Anterior cingulate cortex (tissue), 58 donors: ENCODE results near the gene DLD.
A peak's percentile ranks its signal among the peaks of the same experiment; 100 is the strongest.
"Not testable (repeated sequence)": the region's sequence is repeated elsewhere in the genome, so short reads cannot be mapped to it uniquely, and the experiment has no call there.

Experiments
- DNase-seq, 58 donors: peaks; one replicate each; lab custom pipeline; 2025; lab: John Stamatoyannopoulos, UW

Gene DLD

DNA sequence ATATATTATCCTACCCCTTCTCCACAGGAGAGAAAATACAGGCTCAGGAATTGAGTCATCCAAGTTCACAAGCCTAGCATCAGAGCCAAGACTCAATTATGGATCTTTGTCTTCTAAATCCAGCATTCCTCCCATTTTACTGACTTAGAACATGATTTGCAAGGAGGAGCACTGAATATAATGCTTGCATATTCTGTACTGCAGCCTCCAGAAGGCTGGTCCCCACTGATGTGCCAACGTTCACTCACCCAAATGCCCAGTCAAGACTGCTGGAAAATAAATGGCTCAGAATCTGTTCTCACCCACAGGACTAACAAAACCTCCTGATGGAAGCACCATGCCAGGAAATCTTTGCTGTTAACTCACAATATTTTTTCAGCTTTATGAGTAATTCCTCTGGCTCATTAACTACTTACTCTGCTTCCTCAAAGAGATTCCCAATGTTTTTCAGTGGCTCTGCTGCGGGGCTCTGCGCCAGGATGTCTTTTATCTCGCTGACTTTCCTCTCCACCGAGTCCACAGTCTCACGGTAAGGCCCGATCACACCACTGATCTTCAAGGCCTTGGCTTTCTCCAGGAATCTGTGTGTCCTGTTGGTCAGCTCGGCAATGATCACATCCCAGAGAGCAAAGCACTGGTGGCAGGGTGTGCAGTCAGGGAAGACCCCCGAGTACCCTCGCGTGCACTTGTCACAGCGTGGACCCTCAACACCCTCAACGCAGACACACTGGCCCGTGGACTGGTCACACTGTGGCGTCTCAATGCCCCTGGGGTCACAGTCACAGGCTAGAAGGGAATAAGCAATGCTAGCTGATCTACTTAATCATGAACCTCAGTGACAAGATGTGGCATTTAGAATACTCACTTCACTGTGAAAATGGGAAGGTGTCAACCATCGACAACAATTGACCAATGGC, 48.8 kb downstream of the DLD start:
- peak in 17 of 58 donors; percentile 5 to 82 (median 40) for DNase-seq

DNA sequence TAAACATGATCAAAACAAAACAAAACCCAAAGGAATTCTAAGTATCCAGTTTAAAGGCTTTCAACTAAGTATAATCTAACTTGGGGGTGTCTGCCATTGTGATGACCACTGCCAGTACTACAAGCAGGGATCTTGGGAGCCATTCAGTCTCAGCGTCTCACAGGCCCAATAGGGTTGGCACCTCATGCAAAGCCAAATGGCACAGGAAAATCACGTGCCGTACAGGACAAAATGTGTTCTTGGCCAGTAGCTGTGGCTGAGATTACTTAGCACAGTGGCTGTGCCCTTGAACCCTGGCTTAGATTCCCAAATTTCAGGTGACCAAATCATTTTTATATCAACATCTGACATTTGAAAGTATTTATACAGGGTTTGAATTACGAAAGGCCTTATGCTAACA, 50.0 kb downstream of the DLD start:
- DNase-seq, result no peak

GRCh38 chr7:107943018-107943417, 52.0 kb downstream of the DLD start:
- no peak for DNase-seq

DNA sequence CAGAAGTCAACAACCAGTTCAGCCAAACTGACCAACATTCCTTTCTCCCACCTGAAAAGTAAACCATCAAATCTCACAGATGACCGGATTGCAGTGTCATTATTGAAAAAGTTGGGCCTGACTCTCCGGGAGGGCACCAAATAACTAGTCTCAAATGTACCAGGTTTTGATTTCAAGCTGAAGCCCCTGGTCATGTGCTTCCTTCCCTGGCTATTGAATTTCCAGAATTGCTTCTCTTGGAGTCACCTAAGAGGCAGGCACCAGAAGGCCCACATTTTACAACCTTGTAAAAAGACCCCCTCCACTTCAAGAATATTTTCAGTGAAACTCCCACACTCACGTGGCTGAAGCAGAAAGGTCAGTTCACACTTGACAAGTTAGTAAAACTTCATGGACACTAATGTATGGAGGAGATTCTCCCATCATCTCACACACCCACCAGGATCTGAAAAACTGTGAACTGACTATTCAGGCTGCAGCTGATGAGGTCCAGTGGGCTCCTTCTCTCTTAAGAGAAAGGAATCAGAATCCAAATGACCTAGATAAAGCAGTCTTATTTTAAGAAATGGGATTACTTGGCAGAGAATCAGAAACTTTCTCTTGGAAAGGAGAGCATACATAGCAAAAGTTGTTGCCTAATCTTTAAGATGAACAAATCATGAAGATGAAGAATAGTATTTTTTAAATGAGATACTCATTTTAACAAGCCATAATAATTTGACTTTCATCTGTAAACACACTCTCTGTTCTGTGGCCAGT, 53.6 kb downstream of the DLD start:
- DNase-seq, result no peak

DNA sequence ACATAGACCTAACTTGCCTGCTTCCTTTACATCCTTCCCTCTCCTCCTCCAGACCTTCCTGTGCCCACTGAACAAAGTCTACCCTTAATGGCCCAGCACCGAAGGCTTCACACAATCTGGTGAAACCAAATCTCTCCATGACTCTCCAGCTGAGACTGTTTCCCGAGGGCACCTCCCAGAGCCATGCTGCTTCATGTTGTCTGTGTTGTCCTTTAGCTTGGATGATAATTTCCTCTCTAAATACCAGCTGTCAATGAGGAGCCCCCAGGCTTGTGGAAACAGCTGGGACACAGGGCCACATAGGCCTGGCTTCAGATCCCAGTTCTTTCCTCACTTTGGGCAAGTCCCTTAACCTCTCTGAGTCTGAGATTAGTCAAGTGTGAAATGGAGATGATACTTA, 54.3 kb downstream of the DLD start:
- DNase-seq, result no peak

- DNase-seq, result no peak
These were observed 55.5 kb downstream of the DLD start for GRCh38 chr7:107946451-107946850.

DNA sequence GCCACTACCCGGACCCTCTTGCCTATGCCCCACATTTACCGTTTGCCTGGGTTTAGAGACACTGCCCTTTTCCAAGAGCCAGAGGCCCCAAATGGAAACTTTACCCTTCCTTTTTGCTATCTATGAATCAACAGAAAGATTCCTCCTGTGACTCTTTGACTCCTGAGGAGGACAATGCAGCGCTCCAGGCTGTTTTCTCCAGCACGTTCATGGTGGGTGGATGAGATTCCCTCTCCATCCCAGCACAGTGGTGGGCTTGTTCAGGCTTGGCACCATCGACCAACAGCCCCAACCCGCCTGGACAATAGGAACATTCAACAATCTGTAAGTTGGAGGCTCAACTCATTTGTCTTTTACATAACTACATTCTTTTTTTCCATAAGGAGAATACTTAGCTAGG, 55.9 kb downstream of the DLD start:
- DNase-seq, result peak in 1 of 58 donors; percentile 1

DNA sequence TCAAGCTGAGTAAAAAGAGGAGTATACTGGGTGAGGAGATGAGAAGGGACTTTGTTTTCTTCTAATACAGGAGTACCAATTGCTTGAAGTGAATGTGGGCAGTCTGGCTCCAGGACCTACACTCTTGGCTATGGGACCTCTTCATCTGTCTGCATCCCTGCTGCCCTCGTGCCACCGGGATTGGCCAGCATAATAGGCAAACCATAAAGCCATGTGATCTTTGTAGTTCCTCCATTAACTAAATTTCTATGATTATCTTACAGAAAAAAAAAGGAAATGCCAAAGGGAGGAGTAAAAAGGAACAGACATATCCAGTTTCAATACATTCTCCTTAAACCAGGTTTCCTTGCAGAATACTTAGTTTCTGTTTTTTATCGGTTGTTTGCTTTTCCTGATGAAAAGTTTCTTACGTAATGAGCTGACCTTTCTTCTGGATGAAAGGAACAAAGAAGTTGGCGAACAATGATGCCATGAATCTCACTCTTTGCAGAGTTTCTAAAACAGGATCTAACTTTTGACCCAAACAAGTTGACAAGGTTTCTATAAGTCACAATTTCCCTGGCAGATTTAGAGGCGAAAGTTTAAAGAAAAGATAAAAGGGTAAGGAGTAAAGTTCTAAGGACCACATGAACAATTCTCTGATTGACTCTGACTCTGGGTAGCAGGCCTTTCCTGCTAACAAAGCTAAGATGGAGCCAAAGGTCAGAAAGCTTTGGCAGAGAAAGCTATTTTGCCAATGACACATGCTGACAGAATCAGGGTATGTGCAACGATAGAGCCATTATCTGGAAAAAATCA, 57.9 kb downstream of the DLD start:
- no peak for DNase-seq

GRCh38 chr7:107949443-107949935, 58.5 kb downstream of the DLD start:
- no peak for DNase-seq

DNA sequence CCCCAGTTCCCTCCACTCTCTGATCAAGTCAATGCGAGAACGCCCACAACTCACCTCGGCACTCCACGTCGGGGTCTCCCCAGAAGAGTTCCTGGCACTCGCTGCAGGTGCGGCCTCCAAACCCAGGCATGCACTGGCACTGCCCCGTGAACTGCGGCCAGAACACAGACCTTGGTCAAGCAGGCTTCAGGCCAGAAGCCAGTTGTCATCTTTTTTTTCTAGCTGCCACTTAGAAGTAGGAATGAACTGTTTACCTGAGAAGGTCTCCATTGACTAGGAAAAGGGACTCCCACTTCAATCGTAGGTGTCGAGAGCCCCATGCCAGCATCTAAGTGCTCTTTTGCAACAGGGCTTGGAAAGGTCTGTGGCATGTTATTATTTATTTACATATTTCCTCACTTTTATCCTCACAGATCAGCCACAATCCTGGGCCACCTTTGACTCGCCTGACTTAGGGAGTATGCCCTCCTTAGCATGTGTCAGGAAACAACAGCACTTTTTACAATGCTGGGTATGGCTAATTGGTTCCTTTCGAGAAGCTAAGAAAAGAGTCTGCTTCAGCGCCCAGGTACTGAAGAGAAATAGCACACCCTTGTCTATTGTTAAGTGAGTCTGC, 60.3 kb downstream of the DLD start:
- DNase-seq, result no peak

DNA sequence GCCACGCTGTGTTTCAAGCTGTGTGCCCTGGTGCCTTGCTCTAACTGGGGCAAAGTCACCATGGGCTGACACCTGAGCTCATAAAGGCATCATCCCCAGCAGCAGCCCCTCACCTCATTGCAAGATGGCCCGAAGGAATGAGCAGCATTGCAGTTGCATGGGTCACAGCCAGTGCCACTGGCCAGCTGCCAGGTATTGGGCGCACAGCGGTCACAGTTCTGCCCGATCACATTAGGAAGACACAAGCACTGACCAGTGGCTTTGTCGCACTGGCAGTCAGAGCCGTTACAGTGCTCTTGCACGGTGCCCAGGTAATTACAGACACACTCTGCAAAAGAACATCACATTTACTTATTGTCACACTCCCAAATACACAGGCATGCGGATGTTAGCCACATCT, 60.9 kb downstream of the DLD start:
- DNase-seq, result no peak

- no peak for DNase-seq
These were observed 62.4 kb downstream of the DLD start for GRCh38 chr7:107953265-107953923.

GRCh38 chr7:107953924-107954303, 62.9 kb downstream of the DLD start:
- DNase-seq, result no peak

GRCh38 chr7:107955394-107955793, 64.4 kb downstream of the DLD start:
- no peak for DNase-seq

DNA sequence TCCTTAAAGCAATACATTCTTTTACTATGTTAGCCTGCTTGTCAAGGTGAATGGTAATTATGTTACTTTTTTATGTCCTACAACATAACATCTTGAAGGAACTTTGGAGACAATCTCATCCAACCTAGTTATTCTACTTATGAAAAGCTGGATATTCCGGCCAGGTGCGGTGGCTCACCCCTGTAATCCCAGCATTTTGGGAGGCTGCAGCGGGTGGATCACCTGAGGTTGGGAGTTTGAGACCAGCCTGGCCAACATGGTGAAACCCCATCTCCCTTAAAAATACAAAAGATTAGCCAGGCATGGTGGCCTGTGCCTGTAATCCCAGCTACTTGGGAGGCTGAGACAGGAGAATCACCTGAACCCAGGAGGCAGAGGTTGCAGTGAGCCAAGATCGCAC, 66.0 kb downstream of the DLD start:
- DNase-seq, result not testable (repeated sequence)

DNA sequence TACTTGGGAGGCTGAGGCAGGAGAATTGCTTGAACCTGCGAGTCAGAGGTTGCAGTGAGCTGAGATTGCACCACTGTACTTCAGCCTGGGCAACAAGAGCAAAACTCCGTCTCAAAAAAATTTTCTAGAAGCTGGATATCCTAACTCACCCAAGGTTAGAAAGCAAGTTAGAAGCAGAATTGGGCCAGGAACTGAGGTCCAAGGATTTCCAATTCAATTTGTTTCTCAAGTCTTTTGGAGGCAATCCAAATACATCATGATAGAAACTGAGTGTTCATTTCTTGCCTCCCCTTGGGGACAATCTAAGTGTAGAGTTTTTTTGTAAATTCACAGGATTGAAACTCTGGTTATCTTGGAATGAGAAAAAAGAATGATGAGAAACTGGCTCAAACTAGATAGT, 66.5 kb downstream of the DLD start:
- DNase-seq, result no peak

GRCh38 chr7:107958764-107959526, 68.0 kb downstream of the DLD start:
- DNase-seq, result peak in 2 of 58 donors; percentile 5 to 20

DNA sequence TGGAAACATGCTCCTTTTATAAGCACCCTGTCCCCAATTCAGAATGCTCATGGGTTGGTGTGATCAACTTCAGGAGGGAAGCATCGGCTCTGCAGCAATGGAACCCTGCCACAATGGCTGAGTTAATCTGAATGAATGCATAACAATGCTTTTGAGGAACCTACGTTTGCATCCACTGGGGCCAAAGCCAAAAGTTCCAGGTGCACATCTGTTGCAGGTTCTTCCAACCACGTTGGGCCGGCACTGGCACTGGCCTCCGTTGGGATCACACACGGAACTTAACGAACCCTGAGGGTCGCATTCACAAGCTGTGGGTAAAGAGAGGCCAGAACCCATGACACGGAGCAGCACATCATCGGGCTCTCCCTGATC, 68.5 kb downstream of the DLD start:
- DNase-seq, result no peak

GRCh38 chr7:107960272-107960671, 69.3 kb downstream of the DLD start:
- DNase-seq, result no peak
